Stimulated activated CD4-positive, alpha-beta T cell treated with anti-CD3 and anti-CD28 coated beads, Interleukin-1b, Interleukin-23, amount 100 ng/mL, for 4 hours (primary cell): Measurements from ENCODE around the gene KLF7.
A peak's percentile ranks its signal among the peaks of the same experiment; 100 is the strongest.
"Not testable (repeated sequence)": the region's sequence is repeated elsewhere in the genome, so short reads cannot be mapped to it uniquely, and the experiment has no call there.

Experiments used
- DNase-seq, 2 donors: peaks; one replicate each; pipeline ENCODE4 v3.0.0-alpha.2; 2020; ENCODE audit warnings: low read depth in 2 of 2

KLF7 gene

DNA sequence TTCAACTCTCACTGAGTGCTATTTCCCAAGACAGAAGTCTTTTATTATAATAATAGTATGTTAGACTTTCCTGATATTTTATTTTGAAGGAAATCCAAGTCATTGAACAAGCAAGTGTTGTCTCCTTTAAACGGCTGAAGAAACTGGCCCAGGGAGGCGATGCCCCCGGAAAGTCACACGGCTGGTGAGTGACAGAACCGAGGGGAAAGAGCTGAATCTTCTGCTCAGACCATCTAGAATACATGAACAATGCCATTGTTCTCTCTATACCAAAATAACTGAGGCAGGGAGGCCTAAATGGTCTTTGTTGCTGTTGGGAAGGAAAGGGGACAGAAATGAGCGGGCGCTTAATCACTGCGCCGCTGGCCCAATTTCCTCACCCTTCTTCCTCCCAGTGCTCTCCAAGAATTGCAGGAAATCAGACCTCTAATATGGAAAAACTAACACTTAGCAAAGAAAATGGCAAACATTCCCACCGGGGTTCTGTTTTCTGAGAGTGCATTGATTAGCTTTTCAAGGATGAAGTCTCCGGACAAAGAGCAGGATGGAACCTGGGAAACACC is 101.5 kb downstream of the KLF7 start:
- DNase-seq, result no peak

DNA sequence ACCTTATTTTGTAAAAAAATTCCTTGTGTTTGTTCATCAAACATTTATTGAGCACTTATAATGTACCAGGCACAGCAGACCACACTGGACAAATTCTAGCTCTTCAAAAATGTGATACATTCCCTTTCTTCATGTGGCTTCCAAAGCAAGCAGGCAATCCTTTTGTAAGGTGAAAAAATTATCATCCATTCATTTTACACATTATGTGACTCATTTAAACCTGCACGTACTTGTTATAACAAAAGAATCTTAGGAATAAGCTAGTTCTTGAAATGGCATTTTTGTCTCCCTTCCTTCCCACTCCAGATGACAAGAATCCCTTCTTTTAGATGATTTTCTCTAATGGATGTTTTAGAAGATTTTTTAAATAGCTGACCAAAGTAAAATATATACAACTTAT is 104.6 kb downstream of the KLF7 start:
- no peak for DNase-seq

DNA sequence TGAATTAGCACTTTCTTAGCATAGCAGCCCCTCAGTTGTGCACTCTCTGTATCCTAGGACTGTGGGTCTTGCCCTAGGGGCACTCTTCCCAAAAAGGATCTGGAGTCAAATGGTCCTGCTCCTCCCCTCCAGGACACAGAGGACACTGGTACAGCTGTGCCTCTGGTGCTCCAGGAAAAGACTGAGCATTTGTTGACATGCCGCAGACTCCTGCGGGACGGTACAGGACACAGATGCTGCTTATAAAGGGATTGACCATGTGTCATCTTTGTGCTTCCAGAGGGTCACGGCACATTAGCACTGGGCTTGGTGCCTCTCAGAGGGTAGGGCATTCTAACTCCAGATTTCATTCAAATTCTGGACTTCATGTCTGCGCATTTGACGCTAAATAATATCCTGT is 110.5 kb downstream of the KLF7 start:
- DNase-seq, result no peak

DNA sequence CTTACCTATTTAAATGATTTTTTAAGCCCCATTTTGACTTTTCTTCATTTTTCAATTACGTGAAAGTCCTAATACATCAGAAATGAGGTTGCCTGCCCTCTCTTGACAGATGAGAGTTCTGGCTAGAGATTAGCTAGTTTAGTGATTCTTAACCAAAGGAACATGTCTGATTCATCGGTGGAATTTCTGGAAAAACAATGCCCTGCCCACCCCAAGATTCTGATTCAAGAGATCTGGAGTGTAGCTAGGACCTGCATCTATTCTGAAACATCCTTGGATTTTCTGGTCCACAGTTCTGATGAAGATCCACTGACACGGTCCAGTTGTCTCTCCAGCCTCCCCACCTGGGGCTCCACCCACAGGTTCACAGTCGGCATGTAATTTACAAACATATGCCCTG is 111.2 kb downstream of the KLF7 start:
- DNase-seq, result no peak

DNA sequence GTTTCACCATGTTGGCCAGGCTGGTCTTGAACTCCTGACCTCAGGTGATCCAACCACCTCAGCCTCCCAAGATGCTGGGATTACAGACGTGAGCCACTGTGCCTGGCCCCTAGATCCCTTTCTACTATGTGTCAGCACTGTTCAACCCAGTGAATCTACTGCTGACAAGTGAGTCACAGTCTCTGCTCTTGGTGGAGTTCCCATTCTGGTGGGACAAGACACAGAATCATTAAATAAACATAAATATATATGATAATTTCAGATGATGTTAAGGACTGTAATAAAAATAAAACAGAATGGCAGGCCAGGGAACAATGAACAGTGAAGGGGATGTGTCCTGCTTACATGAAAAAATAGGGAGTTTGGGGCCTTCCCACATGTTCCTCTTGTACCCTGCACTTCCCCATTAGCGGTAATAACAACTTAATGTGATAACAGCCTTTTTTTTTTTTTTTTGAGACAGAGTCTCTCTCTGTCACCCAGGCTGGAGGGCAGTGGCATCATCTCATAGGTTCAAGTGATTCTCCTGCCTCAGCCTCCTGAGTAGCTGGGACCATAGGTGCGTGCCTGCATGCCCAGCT is 114.3 kb downstream of the KLF7 start:
- DNase-seq, result no peak

DNA sequence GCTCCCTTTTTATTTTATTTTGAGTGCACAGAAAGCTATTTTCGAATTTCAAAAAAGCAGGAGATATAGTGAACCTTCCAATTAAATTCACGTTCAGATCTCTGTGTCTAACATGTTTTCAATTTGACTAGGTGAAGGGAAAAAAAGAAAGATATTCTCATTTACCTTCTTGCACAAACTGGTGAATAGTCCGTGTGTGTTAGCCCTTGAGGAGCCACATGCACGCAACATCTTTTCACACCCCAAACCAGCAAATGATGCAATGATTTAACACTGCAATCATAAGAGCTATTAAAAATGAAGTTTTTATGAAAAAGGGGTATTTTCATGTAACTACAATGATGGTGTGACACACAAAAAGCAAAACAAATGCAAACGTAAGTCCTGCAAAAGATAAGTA is 116.6 kb downstream of the KLF7 start:
- DNase-seq, result no peak

DNA sequence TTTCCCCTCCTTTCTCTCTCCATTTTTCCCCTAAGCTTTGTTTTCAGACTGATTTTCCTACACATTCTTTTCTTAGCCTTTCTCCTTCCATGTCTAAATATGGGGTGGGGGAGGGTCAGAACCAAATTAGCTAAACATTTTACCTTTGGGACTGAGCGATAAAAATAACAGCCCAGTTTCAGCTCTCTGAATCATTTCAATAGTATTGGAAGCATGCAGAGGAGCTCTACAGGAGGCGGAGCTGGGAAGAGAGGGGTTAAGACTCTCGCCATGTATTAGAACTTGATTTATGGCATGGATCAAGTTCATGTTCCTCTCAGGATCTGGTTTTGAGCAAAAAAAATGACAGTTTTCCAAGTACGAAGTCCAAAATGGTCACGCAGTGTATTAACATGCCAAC is 117.3 kb downstream of the KLF7 start:
- DNase-seq, result no peak

DNA sequence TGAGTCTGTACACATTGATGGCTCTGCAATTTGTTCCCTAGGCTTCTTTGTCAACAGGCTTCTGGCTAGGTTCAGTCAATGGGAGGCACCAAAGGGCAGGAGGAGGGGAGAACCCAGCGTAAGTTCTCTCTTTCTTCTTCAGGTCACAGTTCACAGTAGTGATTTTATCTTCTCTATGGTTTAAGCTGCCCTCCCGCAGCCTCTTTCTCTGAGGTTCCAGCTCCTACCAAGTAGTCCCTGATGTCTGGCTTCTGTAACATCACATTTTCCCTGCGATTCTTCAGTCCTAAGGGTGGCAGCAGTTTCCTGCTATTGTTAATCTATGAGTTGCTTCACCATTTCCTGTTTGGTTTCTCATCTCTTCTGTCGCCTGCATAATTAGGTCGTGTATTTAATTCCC is 119.0 kb downstream of the KLF7 start:
- peak in 1 of 2 donors; percentile 21 for DNase-seq

DNA sequence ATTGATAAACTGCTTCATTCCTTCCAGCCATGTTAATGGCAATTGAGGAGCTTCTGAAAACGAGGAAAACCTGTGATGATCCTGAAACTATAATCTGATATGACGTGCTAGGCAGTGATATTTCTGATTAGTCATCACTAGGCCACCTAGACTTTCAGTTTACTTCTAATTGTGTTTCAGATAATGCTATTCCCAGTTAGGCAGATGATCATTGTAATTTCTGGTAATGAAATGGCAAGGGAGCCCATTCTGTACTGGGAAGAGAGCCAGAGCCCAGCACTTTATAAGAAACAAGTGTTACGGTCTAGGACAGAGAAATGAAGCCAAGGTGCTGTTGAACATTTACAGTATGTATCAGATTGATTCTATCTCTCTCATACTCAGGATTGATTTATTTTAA is 120.2 kb downstream of the KLF7 start:
- DNase-seq, result no peak

DNA sequence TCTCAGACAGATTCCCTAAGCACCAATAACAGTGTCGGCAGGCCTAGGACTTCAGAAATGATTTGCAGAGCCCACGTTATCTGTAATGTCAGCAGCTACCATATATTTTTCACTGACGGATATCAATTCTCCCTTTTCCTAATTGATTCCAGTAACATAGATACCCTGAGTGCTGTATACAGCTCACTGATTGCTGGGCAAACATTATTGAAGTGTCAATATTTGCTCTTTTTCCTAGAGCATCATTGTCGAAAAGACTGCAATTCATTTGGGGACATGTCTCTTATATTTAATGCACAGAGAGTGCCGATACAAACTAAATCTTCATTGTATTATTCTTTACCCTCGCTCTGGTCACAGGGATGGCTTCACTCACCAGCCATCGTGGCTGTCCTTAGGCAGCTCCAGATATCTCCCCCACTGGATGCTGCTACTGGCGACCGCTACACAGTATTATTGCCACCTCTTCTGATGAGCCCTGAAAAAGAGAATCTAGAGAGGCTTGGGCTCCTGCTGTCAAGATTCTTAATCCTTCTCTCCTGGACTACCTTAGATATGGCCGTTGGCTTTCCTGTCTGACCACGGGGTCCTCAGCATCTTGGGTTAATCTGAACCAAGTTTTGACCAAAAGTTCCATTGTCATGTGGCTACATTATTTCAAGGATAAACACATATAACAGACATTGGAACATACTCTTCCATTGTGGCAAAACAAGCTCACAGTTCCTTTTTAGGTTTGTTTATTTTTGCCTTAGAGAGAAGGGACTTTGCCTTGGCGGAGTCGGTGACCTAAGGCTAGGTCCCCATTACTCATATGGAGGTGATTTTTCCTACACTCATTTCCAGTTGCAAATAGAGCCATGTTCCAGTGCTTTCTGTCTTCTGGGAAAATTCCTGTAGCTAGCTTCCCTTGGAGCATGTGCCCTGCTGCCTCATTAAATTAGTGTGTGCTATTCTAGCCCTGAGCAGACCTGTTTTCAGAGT is 121.1 kb downstream of the KLF7 start:
- no peak for DNase-seq

DNA sequence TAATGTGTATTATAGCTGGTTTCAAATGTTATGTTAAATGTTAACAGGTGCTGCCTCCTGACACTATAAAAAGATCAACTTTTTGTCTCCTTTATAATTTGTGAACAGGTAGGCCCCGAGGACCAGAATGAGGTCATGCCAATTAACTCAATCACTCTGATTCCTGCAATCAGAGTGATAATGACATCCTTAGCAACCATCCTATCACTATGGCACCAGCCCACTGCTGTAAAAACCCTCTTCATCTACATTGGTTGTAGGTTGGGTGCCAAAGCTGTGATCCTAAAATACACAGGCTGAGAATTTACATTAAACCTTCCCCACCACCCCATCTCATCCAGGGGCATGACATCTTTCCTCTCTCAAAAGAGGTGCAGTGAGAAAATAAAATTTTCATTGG is 122.9 kb downstream of the KLF7 start:
- no peak for DNase-seq

DNA sequence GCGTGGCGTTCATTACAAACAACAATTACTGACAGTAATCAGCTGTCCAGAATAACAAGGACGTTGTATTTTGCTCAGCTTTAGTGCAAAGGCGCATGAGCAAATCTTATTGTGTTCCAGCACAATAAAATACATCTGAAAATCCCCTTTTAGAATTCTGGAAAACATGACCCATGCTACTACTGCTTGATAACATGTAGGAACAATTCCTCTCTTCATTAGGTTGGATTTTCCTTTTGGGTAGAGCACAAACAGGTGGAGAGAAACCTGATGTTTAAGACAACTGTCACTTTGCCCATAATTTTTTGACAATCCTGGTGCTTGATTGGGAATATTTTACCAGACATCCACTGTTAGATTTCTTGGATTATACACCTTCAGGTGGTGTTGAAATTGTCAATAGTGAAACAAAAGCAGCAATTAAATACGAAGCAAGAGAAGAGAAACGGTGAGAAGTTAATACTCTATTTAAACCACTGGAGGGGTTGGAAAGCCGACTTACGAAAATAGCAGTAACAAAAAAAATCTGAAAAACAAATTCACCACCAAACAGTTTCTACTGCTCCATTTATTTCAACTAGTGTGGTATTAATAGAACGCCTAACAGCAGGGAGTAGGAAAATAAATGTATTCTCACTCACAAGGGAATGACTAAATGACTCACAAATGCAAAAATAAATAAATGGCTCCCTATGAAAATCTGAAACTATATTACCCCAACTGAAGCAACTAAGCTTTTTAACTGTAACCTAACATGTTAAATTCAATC is 123.8 kb downstream of the KLF7 start:
- no peak for DNase-seq

DNA sequence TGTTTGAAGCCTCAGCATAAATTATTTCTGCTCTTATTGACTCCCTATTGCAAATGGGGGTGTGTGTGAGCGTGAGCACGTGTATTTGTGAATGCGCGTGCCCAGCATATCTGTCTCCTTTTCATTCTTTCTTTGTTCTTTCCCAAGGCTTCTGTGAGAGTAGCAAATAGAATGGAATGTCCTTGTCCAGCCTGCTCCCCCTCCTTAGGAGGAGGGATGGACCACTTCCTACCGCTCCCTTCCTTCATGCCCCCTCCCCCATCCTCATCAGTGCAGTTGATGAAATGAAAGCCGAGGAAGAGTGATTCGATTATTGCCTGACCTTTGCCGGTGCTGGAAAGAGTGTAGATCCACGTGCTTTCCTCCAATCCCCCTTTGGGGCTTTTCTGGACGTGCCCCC is 124.5 kb downstream of the KLF7 start:
- no peak for DNase-seq

DNA sequence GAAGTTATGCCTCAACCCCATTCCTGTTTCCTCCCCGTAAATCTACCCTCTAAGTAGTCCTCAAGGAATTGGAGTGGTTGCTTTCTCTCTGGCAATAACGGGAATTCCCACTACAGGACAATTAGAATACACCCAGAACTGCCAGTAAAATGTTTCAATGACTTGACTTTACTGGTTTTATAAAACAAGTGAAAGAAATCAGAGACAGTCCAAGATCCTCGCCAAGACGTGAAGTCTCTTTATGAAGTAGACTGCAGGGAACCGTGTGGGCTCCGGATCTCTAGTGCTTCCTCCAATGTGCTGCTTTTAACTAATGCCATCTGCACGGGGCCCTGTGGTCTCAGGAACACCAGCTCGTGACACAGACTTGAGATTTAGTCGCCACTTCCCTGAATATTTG is 125.1 kb downstream of the KLF7 start:
- DNase-seq, result no peak

DNA sequence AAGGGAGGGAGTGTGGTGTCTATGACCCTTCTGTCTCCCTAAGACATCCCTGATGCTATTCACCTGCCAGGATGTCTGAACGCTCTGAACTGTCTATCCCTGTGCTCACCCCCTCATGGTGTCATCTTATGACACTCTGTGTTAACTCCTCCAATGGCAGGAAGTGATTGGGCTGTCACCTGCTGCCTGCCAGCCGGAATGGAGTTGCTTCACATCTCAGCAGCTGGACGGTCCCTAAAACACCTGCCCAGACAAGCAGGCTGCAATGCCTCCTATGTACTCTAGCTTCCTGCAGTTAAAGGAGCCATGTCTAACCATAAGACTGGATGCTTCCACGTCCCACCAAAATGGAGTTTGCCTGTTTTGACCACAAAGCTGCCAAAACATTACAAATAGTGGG is 126.5 kb downstream of the KLF7 start:
- DNase-seq, result no peak

DNA sequence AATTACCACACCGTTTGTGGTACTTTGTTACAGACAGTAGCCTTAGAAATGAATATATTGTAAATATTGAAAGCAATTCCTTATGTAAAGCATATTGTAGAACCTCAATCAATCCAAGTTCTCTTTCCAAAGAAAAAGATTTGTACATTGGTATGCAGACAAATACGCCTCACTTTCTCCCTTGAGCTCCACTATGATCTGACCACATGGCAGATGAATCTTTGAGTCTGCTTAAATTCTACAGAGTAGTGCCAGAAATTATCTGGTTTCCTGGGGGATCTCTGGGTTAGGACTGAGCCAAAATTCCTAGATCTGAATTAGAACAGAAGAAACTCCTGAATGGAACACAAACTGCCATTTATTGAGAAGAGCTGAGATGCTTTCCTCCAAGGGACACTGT is 127.4 kb downstream of the KLF7 start:
- DNase-seq, result no peak

DNA sequence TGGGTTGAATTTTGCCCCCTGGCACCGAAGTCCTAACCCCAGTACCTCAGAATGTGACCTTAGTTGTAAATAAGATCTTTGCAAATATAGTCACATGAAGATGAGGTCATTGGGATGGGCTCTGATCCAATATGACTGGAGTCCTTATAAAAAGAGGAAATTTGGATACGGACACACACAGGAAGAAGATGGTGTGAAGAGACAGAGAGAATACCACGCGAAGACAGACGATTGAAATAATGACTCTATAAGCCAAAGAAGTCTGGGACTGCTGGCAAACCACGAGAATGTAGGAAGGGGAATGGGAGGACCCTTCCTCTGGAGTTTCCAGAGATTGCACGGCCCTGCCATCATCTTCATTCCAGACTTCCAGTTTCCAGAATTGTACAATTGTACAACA is 127.9 kb downstream of the KLF7 start:
- no peak for DNase-seq

DNA sequence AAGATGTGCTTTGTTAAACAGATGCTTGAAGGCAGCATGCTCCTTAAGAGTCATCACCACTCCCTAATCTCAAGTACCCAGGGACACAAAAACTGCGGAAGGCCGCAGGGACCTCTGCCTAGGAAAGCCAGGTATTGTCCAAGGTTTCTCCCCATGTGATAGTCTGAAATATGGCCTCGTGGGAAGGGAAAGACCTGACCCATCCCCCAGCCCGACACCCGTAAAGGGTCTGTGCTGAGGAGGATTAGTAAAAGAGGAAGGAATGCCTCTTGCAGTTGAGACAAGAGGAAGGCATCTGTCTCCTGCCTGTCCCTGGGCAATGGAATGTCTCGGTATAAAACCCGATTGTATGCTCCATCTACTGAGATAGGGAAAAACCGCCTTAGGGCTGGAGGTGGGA is 128.7 kb downstream of the KLF7 start:
- not testable (repeated sequence) for DNase-seq

DNA sequence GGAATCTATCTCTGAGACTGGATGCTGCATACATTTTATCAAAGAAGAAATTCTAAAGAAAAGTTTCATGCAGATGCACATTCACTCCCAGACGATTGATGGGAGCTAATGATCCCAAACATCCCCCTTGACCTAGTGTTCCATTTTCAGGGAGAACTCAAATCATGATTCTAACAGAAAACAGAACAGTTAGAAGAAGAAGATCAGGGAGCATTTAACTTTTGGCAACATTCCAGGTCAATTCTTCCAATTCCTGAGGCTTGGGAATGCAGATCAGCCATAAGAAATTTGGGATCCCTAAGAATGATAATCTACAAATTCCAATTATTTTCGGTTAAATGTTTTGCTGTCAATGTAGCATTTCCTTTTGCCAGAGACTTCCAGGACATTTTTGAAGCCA is 129.9 kb downstream of the KLF7 start:
- DNase-seq, result no peak

DNA sequence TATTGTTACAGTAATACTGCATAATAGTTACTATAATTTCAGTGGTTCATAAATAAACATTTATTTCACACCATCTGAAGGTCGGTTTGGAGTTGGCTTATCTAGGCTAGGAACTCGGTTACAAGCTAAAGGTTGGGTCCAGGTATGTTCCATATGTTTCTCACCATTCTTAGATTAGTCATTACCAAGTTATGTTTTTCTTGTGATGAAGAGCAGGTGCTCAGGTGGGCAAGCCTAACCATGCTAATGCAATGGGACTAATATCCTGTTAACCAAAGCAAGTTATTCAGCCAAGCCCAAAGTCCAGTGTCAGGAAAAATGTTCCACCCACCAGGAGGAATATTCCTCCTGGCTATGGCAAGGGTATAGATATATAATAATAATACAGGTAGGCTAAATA is 133.3 kb downstream of the KLF7 start:
- DNase-seq, result no peak
